OCI-LY1 (cell line): Measurements from ENCODE around the gene PHRF1.
"Not testable (repeated sequence)": the region's sequence is repeated elsewhere in the genome, so short reads cannot be mapped to it uniquely, and the experiment has no call there.

ENCODE experiments used
- H2AFZ ChIP-seq: fragments of 200-600 bp; sonication (generic), shearing (Covaris generic); 2 replicates; pipeline ENCODE4 v1.6.0; 2014; ENCODE audit warnings: antibody characterized with exemption, mild to moderate bottlenecking, low read length
- H3F3A ChIP-seq: fragments of 200-600 bp; sonication (generic), shearing (Covaris generic); 2 replicates; pipeline ENCODE4 v1.6.0; 2014; ENCODE audit warnings: mild to moderate bottlenecking, antibody characterized with exemption, low read length, moderate library complexity; ENCODE audit not compliant: insufficient read depth
- H3K27ac ChIP-seq: fragments of 200-600 bp; sonication (generic); 2 replicates; pipeline ENCODE4 v1.5.1; 2014; ENCODE audit warnings: low read length, mixed run types, mild to moderate bottlenecking, low read depth; ENCODE audit not compliant: poor library complexity, severe bottlenecking
- H3K27me3 ChIP-seq: fragments of 200-600 bp; sonication (generic); 2 replicates; pipeline ENCODE4 v1.6.0; 2014; ENCODE audit warnings: antibody characterized with exemption, mild to moderate bottlenecking, low read length, moderate library complexity; ENCODE audit not compliant: insufficient read depth
- H3K36me3 ChIP-seq: fragments of 200-600 bp; sonication (generic); 2 replicates; pipeline ENCODE4 v1.6.1; 2014; ENCODE audit warnings: mild to moderate bottlenecking, antibody characterized with exemption, low read length, moderate library complexity, mixed read lengths; ENCODE audit not compliant: insufficient read depth
- H3K4me1 ChIP-seq: fragments of 200-600 bp; sonication (generic); 2 replicates; pipeline ENCODE4 v1.5.1; 2014; ENCODE audit warnings: mild to moderate bottlenecking, low read length, moderate library complexity; ENCODE audit not compliant: insufficient read depth, severe bottlenecking
- H3K4me2 ChIP-seq: fragments of 200-600 bp; sonication (generic), shearing (Covaris generic); 2 replicates; pipeline ENCODE4 v1.6.1; 2014; ENCODE audit warnings: low read length
- H3K4me3 ChIP-seq: fragments of 200-600 bp; sonication (generic); 2 replicates; pipeline ENCODE4 v1.5.1; 2014; ENCODE audit warnings: low read length, low read depth, mild to moderate bottlenecking, mixed read lengths; ENCODE audit not compliant: poor library complexity, severe bottlenecking
- H3K79me2 ChIP-seq: fragments of 200-600 bp; shearing (Covaris generic); 2 replicates; pipeline ENCODE4 v1.6.1; 2016; ENCODE audit warnings: mixed run types, low read length, mixed read lengths; ENCODE audit not compliant: insufficient read depth
- H3K9ac ChIP-seq: fragments of 200-600 bp; sonication (generic), shearing (Covaris generic); 2 replicates; pipeline ENCODE4 v1.6.1; 2014; ENCODE audit warnings: mild to moderate bottlenecking, low read length, mixed read lengths
- H3K9me2 ChIP-seq: fragments of 200-600 bp; sonication (generic), shearing (Covaris generic); 2 replicates; pipeline ENCODE4 v1.6.1; 2014; ENCODE audit warnings: low read depth, mild to moderate bottlenecking, low read length, mixed read lengths
- H3K9me3 ChIP-seq: fragments of 200-600 bp; shearing (Covaris generic); 2 replicates; pipeline ENCODE4 v1.6.1; 2014; ENCODE audit warnings: low read length, mixed read lengths
- H4K20me1 ChIP-seq: fragments of 200-600 bp; sonication (generic), shearing (Covaris generic); 2 replicates; pipeline ENCODE4 v1.6.0; 2016; ENCODE audit warnings: mild to moderate bottlenecking, low read length; ENCODE audit not compliant: insufficient read depth
- CTCF ChIP-seq: fragments of 200-600 bp; sonication (generic), shearing (Covaris generic); IDR thresholded peaks from 2 replicates; pipeline ENCODE4 v1.5.1; 2017; ENCODE audit warnings: mild to moderate bottlenecking, antibody characterized with exemption, low read length, moderate library complexity, mixed read lengths
- EZH2 ChIP-seq: fragments of 200-600 bp; sonication (generic), shearing (Covaris generic); IDR thresholded peaks from 2 replicates; pipeline ENCODE4 v1.8.0; 2017; ENCODE audit warnings: borderline replicate concordance, mixed run types, mild to moderate bottlenecking, antibody characterized with exemption, low read length, moderate library complexity, mixed read lengths

Gene PHRF1

GRCh38 chr11:569158-569885, 6.9 kb upstream of the PHRF1 start:
- Histone ChIP-seq H3K4me1 (peaks cover 29% of the 10 kb centered on the region), H3K4me2 (peak overlapping the region; percentile 100), H3K4me3 (peak overlapping the region; percentile 85), H3F3A (no peaks in the 10 kb centered on the region), H3K9me3 (no peaks in the 10 kb centered on the region), H3K9ac (peak overlapping the region; percentile 97), H3K27ac (no peak overlapping the region), H3K79me2 (no peaks in the 10 kb centered on the region), H3K36me3 (no peaks in the 10 kb centered on the region), H4K20me1 (no peaks in the 10 kb centered on the region), H3K9me2 (no peaks in the 10 kb centered on the region), H3K27me3 (peaks cover 5% of the 10 kb centered on the region; the same call in 1 of the 2 replicates), H2AFZ (no peak overlapping the region)
- TF ChIP-seq EZH2 (no peak), CTCF (no peak)

- H3K9ac ChIP-seq, result no peak overlapping the region
- H3K36me3 ChIP-seq, result no peaks in the 10 kb centered on the region
- H3K27me3 ChIP-seq, result peaks cover 5% of the 10 kb centered on the region; the same call in 1 of the 2 replicates
- no peaks in the 10 kb centered on the region for H3F3A ChIP-seq
- peaks cover under 1% of the 10 kb centered on the region for H3K79me2 ChIP-seq
- no peaks in the 10 kb centered on the region for H4K20me1 ChIP-seq
- no peak overlapping the region for H2AFZ ChIP-seq
- H3K4me2 ChIP-seq, result no peak overlapping the region
- no peak overlapping the region for H3K27ac ChIP-seq
- H3K4me3 ChIP-seq, result no peak overlapping the region
- no peaks in the 10 kb centered on the region for H3K9me3 ChIP-seq
- H3K9me2 ChIP-seq, result no peaks in the 10 kb centered on the region
- TF ChIP-seq EZH2 (no peak), CTCF (no peak)
- peaks cover 37% of the 10 kb centered on the region for H3K4me1 ChIP-seq
Measured at GRCh38 chr11:571802-572185, 4.5 kb upstream of the PHRF1 start.

GRCh38 chr11:573146-573759, 3.0 kb upstream of the PHRF1 start:
- Histone ChIP-seq H4K20me1 (no peaks in the 10 kb centered on the region), H3K9ac (no peak overlapping the region), H3K9me2 (no peaks in the 10 kb centered on the region), H3F3A (no peaks in the 10 kb centered on the region), H3K36me3 (no peaks in the 10 kb centered on the region; the same call in 1 of the 2 replicates), H3K4me1 (peaks cover 36% of the 10 kb centered on the region), H3K27me3 (peaks cover 5% of the 10 kb centered on the region; the same call in 1 of the 2 replicates), H2AFZ (no peak overlapping the region), H3K9me3 (no peaks in the 10 kb centered on the region), H3K79me2 (peaks cover 16% of the 10 kb centered on the region), H3K4me3 (no peak overlapping the region), H3K4me2 (no peak overlapping the region), H3K27ac (no peak overlapping the region)
- TF ChIP-seq CTCF (no peak), EZH2 (no peak)

- Histone ChIP-seq H3K4me2 (peak overlapping the region; percentile 100; the same call in 1 of the 2 replicates), H3K4me3 (peak overlapping the region; percentile 90), H3K79me2 (peaks cover 24% of the 10 kb centered on the region), H3K4me1 (peaks cover 41% of the 10 kb centered on the region)
- H4K20me1 ChIP-seq, H3K9ac ChIP-seq, H3K27me3 ChIP-seq, H3K36me3 ChIP-seq, H3K9me3 ChIP-seq, H3K27ac ChIP-seq, H2AFZ ChIP-seq, H3F3A ChIP-seq, H3K9me2 ChIP-seq: not testable (repeated sequence)
Measured at GRCh38 chr11:574031-574570, 2.2 kb upstream of the PHRF1 start.
